Pons (tissue), 1 donor: ENCODE measurements around the gene INTS3.
"Not testable (repeated sequence)": the region's sequence is repeated elsewhere in the genome, so short reads cannot be mapped to it uniquely, and the experiment has no call there.

Experiments used
- DNase-seq: peaks from one replicate; pipeline ENCODE4 v3.0.0-alpha.2; 2016; ENCODE audit warnings: low spot score

INTS3 gene

DNA sequence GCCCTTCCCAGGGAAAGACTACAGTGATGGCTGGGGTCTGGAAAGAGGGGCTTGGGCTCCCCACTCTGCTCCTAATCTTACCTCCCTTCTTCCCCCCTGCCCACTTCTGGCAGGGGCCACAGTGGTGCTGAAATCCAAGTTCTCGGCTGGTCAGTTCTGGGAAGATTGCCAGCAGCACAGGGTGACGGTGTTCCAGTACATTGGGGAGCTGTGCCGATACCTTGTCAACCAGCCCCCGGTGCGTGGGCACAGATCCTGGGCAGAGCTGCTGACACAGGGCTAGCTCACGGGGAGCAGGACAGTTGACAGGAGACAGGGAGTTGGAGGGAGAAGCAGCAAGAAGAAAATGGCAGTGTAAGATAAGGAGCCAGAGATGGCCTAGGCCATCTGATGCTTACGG lies 49.8 kb downstream of the INTS3 start:
- no peak for DNase-seq

DNA sequence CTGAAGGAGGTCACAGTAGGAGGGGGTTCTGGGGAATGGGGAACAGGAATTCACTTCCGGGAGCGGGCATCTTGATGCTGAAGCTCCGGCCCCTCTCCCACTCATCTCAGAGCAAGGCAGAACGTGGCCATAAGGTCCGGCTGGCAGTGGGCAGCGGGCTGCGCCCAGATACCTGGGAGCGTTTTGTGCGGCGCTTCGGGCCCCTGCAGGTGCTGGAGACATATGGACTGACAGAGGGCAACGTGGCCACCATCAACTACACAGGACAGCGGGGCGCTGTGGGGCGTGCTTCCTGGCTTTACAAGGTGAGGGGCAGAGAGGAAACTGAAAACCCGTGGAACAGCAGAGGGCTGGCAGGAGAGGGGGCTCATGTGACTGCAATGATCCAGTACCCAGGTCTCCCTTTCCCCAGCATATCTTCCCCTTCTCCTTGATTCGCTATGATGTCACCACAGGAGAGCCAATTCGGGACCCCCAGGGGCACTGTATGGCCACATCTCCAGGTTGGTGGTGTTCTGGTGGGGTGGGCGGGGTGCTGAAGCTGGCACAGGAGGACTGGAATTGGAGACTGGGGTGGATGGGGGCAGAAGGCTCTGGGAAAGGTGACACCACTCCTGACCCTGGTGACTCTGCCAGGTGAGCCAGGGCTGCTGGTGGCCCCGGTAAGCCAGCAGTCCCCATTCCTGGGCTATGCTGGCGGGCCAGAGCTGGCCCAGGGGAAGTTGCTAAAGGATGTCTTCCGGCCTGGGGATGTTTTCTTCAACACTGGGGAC lies 50.4 kb downstream of the INTS3 start:
- DNase-seq, result no peak

DNA sequence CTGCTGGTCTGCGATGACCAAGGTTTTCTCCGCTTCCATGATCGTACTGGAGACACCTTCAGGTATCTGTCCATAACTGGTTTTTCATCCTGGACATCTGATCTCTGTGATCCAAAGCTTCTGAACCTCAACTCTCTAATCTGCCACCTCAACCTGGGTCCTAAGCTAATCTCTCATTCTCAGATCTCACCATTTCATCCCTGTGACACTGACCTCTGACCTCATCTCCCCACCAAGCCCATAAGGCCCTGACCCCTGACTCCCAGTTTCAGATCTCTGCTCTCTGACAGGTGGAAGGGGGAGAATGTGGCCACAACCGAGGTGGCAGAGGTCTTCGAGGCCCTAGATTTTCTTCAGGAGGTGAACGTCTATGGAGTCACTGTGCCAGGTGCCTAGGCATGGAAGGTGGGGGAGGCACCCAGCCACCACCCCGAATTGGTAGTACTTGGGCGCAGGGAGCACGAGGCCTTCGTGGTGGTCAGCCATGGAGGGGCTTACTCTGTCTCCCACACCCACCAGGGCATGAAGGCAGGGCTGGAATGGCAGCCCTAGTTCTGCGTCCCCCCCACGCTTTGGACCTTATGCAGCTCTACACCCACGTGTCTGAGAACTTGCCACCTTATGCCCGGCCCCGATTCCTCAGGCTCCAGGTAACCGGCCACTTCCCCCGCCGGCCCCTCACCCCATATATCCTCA lies 51.1 kb downstream of the INTS3 start:
- DNase-seq, result no peak

DNA sequence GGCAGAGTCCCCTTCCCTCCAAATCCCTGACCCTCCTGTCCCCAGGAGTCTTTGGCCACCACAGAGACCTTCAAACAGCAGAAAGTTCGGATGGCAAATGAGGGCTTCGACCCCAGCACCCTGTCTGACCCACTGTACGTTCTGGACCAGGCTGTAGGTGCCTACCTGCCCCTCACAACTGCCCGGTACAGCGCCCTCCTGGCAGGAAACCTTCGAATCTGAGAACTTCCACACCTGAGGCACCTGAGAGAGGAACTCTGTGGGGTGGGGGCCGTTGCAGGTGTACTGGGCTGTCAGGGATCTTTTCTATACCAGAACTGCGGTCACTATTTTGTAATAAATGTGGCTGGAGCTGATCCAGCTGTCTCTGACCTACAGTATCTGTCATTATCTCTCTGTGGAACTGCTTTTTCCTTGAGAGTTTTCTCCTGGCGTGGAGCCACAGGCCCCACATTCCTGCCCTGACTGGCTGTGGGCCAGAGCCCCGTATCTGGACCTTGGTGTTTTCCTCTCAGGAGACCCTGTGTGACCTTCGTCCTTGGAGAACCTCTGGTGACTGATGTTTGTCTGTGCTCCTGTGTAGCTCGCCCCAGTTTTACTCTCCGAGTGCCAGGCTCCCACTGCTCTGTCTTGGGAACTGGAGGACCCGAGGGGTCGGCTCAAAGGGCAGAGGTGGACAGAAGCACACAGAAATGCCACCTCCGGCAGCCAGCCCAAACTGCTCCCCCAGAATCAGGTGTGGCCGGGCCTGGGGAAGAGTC lies 52.1 kb downstream of the INTS3 start:
- no peak for DNase-seq

DNA sequence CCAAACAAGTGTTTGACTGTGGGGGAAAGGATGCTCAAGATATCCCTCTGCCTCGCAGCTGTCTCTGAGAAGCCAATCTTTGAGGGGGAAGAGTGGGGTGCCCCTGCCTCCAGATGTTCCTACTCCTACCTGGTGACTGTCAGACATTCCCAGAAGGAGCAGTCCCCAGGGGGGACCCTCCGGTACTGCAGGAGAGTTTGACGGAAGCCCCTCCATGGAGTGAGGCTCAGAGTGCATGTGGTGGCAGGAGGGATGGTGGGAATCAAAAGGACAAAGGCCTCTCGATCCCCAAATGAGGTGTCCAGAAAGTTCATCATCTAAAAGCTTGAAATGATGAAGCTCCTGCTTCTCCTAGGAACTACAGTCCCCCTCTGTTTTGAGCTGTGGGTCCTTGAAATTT lies 52.7 kb downstream of the INTS3 start:
- DNase-seq, result no peak

DNA sequence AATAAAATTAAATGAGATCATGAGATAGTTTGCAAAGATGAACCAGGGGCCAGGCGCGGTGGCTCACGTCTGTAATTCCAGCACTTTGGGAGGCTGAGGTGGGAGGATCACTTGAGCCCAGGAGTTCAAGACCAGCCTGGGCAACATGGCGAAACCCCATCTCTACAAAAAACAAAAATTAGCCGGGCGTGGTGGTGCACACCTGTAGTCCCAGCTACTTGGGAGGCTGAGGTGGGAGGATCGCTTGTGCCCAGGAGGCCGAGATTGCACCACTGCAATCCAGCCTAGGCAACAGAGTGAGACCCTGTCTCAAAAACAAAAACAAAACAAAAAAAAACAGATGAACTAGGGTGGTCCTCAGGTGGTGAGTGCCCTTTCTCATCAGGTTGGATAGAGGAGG lies 54.8 kb downstream of the INTS3 start:
- not testable (repeated sequence) for DNase-seq

DNA sequence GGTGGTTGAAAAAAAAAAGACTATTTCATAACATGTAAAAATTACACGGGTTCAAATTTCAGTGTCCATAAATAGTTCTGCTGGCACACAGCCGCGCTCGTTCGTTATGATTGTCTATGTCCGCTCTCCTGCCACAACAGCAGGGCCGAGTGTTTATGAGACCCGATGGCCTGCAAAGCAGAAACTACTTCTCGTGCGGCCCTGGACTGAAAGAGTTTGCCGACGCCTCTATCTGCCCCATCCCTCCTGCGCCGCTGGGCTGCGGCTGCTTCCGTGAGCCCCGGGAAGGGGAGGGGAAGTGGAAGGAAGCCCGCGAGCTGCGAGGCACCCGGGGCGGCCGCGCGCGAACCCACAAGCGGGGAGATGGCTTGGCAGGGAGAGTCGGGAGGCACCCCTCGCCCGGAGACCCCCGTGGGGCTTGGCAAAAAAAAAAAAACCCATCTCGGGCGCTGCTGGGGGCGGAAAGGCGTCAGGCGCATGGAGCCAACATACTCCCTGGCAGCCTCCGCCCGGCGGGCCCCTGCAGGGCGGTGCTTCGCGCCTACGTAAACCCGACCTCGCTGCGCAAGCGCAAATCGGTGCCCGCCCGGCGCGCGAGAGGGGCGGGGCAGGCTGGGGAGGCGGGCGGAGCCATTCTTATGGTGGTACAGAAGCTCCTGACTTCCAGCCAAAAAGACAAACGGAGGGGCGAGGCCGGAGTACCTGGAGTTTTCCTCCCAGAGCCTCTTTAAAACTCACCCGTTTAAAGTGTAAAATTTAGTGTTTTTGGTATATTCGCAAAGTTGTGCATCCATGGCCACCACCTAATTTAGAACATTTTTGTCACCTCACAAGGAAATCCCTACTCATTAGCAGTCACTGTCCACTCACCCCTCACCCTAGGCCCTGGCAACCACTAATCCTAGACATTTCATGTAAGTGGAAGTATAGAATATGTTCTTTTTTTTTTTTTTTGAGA lies 55.7 kb downstream of the INTS3 start:
- DNase-seq, result peak; percentile 93

DNA sequence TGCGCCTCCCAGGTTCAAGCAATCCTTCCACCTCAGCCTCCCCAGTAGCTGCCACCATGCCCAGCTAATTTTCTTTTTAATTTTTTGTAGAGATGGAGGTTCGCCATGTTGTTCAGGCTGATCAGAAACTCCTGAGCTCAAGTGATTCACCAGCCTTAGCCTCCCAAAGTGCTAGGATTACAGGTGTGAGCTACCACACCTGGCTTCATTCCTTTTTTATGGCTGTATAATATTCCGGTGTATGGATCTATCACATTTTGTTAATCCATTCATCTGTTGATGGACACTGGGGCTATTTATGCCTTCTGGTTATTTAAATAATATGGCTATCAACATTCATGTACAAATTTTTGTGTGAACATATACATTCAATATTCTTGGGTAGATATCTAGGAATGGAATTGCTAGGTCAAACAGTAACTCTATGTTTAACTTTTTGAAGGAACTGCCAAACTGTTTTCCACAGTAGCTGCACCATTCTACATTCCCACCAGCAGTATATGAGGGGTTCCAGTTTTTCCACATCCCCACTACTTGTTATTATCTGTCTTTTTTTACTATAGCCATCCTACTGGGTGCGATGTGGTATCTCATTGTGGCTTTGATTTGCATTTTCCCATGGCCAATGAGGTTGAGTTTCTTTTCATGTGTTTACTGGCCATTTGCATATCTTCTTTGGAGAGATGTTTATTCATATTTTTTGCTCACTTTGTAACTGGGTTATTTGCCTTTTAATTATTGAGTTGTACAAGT lies 58.4 kb downstream of the INTS3 start:
- DNase-seq, result no peak

DNA sequence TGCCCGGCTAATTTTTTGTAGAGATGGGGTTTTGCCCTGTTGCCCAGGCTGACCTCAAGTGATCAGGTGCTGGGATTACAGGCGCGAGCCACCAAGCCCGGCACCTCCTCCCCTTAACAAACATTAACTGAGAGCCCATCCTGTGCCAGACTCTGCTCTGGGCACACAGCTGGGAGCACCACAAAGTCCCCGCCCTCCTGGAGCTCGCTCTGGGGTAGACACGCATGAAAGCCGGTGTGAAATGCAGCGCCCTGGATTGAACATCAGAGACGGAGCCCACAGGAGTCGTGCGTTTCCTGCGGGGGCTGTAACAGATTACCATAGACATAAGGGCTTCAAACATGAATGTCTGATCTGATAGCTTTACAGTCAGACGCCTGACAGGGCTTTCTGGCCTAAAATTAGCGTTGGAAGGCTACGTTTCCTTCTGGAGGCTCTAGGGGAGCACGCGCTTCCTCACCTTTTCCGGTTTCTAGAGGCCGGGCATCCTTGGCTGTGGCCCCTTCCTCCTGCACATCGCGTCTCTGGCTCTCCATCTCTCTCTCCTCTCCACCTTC lies 61.7 kb downstream of the INTS3 start:
- DNase-seq, result no peak

DNA sequence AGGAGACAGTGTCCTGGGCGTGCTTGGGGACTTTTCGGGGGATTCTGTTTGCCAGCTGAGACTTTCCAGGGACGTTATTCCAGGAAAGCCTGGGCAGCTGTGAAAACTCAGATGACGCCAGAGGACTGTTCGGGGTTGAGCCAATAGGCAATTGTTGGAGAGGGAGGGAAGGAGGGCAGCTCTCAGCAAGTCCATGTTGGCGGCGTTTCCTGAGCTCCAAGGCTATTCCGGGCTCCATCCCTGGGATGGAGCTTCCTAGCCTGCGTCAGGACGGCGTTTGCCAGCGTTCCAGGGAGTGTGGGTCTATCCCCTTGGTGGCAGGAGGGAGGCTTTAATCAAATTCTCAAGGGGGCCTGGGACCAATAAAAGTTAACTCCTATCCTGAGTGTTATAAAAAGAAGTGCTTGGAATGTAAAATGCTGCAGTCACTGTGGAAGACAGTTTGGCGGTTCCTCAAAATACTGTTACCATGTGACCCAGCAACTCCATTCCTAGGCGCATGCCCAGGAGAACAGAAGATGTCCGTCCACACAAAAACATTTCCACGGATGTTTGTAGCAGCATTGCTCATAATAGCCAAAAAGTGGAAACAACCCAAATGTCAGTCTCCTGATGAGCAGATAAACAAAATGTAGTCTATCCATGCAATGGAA lies 62.6 kb downstream of the INTS3 start:
- DNase-seq, result peak; percentile 86

DNA sequence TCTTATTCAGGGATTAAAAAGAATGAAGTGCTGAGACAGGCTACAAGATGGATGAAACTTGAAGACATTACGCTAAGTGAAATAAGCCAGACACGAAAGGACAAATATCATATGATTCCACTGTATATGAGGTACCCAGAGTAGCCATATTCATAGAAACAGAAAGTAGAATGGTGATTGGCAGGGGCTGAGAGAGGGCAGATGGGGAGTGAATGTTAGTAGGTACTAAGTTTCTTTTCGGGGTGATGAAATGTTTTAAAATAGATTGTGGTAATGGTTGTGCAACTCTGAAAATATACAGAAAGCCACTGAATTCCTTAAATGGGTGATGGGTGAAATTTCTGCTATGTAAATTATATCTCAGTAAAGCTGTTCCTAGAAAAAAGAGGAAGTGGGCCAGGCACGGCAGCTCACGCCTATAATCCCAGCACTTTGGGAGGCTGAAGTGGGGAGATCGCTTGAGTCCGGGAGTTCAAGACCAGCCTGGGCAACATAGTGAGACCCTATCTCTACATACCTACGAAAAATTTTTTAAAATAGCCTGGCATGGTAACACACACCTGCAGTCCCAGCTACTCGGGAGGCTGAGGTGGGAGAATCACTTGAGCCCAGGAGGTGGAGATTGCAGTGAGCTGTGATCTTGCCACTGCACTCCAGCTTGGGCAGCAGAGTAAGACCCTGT lies 63.3 kb downstream of the INTS3 start:
- DNase-seq, result peak; percentile 80

DNA sequence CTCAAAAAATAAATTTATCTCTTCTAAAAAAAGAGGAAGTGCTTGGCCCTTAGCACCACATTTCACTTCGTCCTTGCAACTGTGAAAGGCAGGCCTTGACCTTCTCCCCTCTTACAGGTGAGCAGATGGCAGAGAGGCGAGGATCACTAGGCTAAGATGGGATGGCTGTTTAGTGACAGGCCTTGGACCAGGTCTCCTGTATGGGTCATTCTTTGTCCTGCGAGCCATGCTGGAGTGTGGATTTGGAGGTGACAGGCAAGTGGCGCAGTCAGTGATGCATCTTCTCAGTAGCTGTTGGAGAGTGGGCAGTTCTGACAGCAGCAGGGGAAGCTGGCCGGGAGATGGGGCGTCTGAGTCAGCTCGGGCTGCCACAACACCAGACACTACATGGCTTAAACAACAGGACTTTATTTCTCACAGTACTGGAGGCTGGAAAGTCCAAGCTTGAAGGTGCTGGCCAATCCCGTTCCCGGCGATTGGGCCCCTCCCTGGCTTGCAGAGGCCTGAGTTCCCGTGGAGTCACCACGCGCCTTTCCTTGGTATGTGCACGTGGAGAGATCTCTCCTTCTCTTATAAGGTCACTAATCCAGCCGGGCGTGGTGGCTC lies 63.9 kb downstream of the INTS3 start:
- no peak for DNase-seq

DNA sequence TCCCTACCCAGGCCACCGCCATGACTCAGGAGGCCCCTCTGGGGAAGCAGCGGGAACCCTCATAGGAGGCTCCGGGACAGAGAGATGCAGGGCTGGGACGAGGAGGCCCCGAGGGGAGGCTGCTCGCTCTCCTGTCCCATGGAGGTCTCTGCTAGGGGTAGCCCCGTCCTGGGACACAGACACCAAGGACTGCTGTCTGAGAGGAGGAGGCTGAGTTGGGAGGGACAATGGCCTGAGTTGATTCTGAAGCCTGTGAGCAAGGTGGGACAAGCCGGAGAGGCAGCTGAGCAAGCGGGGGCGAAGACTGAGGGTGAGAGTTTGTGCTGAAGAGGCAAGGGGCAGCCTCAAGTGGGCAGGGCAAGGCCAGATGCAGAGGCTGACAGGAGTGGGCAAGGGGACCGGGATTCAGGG lies 64.8 kb downstream of the INTS3 start:
- DNase-seq, result no peak

DNA sequence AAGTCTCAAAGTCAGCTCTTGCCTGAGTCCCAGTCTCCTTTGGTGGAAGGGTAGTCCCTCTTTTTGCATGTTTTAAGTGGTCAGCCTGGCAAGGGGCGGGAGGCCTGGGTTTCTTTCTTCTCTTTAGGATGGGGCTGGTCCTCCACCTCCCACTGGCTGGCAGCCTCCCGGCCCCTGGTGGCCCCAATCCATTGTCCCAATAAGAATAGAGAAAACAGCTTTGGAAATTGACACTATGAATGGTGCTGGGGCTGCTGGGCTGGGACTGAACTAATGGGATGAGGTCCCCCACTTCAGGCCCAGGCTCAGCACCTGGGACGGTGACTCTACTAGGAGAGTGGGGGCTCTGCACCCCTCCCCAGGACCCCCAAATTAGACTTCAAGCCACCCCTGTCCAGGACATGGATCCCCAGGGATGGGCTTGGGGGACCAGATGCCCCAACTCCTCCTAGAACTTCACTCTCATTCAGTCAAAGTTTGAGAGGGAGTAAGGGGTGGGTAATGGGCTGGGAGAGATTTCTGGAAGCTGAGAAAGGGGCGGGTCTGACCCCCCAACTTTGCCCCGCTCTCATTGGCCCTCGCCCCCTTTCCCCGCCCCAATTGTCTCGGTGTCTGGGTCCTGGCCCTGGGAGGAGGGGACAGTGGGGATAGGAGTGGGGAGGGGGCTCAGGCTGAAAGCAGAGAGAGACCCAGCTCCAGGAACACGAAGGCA lies 65.6 kb downstream of the INTS3 start:
- DNase-seq, result no peak

DNA sequence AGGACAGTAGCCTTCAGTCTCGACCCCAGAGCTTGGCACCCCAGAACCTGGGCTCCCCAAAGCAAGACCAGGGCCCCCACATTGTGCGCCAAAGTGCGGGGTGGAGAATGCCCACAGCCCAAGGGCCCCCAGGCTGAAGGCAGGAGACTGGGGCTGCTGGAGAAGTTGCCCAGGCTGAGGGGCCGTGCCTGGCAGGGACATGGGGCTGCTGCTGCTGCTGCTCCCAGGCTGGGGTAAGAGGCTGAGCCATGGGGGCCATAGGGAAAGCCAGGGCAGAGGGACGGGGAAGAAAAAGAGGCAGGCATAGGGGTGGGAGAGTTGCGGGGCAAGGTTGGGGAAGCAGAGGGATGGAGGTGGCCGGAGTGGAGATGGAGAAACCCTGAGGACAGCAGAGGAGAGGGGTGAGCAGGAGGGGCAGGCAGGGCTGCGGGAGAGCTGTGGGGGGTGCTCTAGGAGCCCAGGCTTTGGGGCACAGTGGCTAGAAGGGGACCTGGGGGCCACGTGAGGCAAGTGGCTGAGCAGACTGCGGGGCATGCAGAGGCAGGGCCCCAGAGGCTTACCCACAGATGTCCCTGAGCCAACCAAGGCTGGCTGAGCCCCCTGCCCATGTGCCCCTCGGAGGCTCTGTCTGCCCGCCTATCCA lies 66.2 kb downstream of the INTS3 start:
- no peak for DNase-seq

DNA sequence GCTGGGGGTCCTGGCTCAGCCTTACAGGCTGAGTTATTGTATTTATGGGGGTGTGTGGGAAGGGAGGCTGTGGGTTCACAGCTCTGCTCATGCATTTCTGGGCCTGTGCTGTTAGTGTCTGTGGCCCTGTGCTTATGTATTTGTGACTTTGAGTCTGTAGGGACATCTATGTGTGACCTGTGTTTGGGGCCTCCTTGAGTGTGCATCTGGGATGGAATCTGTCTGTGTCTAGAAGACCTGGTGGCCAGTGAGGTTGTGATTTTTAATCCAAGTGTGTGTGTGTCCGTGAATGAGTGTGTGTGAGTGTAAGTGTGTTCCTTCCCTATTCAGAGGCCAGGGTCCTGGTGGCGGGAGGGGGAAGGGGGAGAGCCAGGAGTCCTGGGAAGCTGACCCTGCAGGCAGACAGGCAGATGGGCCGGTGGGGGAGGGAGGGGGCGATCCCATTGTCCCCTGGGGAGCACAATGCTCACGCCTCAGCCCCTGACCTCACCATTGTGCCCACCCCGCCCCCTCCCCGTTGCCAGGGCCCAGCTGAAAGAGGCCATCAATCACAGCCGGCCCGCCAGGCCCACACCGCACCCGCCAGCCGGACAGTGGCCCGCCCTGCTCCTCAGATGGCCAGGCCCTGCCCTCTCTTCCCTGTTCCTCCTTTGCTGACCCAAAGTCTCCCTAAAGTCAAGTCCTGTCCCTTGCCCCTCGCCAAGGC lies 66.9 kb downstream of the INTS3 start:
- no peak for DNase-seq

DNA sequence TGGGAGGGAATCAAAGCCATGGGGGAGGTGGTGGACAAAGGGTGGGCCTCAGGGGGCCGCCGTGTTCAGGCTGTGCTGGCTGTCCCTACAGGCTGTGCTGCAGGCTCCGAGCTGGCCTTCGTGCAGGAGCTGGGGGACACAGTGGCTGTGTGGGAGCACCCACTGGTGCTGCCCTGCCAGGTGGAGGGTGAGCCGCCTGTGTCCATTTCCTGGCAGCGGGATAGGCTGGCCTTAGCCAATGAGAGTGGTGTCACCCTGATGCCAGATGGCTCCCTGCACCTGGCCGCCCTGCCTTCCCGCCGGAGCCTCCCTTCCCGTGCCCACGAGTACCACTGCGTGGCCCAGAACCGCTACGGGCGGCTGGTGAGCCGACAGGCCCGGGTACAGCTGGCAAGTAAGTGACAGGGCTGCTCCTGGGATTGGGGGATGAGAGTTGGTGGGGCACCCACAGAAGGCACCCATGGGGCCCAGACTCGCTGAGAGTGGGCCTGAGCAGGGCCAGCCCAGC lies 67.5 kb downstream of the INTS3 start:
- DNase-seq, result no peak
